NCI-H2029 (cell line): Measurements from ENCODE around the gene CD109.
A peak's percentile ranks its signal among the peaks of the same experiment; 100 is the strongest.

Source experiments
- DNase-seq: peaks from one replicate; lab custom pipeline; 2025; lab: John Stamatoyannopoulos, UW

Gene CD109

DNA sequence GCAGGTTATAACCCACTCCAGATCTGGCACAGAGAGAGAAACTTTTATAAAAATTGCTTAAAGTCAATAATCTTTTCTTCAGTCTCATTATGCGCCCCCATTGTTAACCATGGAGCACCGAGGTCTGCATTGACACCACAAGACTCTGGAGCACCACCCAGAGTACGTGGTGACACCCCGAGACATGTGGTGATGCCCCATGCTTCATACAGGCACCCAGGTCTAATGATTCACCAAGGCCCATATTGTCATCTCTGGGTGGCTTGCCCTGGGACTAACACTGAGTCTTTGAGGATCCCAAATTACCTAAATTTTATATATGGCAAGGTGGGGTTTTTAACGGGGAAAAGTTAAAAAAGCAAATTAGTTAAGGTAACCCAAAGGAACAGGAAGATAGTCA, 31.1 kb downstream of the CD109 start:
- no peak for DNase-seq

DNA sequence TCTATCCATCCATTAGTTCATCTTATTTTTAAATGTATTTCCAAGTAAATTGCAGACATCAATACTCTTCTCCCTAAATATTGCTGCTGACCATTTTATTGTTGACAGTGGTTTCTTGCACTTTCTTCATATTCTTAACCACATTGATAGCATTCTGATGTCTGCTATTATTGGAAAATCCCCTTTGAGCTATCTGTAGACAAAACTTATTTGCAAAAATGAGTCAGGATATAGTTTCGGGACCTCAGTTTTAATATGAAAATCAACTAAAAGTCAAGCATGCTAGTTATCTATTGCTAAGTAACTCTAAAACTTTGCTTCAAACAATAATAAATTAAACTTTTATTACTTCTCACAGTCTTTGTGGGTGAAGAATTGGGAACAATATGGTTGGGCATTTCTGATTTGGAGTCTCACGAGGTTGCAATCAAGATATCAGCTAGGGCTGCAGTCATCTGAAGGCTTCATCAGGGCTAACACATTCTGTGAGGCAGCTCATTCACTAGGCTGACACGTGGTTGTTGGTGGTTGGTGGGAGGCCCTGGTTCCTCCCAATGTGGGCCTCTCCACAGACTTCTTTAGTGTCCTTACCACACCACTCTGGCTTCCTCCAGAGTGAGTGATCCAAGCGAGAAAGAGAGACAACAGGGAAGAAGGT, 32.7 kb downstream of the CD109 start:
- no peak for DNase-seq

DNA sequence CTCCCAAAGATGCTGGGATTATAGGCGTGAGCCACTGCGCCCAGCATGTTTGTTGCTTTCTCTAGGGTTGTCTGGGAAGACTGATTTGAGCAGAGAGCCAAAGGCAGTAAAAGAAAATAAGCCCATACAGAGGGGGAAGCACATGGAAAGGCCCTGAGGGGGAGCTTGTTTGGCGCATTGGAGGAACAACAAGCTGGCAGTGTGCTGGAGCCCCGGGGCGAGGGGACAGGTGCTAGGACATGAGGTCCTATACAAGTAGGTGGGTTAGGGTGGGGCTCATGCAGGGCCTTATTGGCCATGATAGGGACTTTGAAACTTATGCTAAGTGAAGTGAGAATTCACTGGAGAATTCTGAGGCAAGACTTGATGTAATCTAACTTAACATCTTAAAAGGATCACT, 35.3 kb downstream of the CD109 start:
- no peak for DNase-seq

DNA sequence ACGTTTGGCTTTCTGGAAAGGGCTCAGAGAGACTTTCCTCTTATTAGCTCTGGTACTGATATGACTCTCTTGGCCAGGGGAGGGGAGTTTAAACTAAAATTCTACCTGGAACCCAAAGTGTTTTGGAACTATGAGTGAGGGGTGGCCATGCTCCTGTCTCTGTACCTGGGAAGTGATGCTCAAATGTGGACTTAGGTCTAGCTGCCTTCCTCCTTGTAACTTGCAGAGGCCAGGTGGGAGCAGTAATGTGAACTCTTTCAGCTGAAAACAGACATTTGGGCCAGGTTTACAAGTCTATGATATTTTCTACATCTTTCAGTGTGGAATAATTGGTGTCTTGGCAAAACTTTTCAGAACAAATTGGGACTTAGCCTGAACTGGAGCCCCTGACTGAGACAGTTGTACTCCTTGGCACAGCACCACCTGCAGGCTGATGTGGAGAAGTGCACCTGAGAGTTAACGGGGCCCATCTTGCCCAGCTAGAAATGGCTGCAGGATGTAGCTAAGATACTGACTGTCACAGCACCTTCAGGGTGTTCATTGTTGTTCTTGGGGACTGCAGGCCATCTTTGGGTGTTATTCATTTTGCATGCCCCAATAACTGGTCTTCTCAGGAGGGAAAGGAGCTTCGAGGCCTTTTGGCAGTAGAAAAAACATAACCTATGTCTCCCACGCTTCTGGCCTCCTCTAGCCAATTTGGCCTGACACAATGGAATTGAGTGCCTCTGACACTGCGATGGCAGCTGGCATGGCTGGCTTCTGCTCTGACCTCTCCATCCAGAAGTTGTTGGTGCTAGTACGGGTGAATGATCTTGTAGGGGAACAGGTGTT, 37.1 kb downstream of the CD109 start:
- DNase-seq = no peak

DNA sequence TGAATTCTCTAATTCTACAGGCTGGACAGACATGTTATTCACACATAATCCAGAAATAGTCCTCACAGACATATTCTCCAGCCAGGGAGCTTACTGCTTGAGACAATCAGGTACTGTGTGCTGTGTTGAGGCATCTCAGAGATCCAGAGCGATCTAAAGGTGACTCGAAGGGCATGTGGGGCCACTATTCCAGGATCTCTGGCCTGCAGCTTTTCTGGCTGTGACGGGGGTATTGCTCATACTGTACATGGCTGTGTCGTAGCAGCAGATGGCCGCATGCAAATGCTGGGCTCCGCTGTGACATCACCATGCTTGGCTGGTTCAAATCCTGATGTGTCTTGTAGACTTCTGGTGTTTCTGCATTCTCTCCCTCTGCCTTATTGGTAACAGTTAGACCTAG, 37.8 kb downstream of the CD109 start:
- DNase-seq = no peak

DNA sequence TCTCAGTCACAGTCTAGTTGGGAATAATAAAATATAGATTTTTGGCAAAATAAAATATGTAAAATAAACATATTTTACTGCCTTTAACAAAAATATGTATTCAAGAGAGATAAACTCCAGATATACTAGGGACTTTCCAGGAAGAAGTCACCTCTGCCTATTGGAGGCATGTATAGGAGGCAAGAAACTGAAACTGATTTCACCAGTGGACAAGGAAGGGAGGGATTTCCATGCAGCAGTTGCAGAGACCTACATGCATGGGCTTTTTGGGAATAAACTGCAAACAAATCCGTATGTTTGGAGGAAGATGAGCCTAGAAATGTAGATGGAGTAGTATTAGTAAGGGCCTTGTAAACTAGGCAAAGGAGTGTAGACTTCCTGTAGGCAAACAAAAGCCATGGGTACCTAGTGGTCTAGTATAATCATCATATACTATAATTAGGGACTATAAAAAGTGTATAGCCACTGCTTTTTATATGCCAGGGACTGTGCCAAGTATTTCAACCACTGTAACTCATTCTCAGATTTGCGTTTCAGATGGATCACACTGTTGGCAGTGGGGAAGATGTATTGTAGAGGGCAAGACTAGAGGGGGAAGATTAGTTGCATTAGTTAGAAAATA, 38.9 kb downstream of the CD109 start:
- no peak for DNase-seq

DNA sequence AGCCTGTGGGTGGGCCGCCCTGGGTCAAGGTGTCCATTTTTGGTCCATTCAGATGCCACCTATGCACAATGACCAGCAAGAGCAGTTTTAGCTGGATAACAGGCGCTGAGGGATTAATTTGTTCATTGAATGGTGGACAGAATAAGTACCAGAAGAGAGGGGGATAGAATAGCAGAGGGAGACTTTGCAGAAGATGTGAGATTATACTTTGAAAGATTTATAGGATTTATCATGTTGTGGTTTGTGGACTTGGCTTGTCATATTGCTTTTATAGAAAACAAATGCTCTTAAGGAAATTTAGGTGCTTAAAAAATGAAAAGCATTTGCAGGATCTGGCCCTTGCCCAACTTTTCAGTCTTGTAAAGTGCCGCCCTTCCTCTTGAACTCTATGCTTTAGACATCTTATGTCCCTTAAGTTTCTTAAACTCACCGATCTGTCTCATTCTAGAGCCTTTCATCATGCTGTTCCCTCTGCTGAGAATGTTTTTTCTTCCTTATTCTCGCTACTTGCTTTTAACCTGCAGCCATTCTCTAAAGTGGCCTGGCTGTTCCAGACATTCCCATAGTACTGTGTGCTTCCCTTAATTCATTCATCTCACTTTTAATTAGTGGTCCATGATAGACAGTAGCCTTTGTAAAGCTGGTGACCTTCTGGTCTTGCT, 42.5 kb downstream of the CD109 start:
- no peak for DNase-seq

DNA sequence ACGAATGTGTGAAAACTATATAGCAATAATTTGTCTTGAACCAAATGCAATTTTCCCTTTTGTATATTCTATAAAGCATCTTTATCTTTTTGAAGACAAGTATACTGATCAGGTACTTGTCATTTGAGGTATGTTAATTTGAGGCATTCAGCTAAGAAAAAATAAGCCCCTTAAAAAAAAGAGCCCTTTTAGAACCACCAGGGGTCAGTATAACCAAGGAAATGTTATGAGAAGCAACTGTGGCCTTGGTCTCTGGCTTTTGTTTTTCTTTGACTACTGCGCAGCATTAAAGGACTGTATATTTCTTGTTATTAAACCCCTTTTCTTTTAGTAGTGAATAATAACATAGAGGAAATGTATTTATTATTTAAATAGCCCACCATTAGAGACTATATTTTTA, 43.1 kb downstream of the CD109 start:
- DNase-seq = peak; percentile 16

DNA sequence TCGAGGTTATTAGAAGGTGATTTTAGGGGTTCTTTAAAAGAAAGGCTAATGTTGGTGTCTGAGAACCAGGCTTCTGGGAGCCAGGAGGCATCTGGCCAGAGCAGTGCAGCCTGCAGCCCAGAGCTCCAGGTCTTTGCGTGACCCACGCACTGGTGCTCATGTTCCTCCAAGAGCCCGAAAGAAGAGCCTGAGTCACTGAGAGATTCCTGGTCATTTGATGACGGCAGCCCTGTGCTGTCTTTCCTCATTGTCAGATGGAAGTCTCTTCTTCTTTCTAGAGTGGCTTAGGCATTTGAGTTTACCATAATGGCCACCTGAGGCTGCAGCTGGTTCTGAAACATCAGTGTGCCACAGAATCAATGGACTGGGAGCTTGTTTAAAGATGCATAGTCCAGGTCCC, 46.4 kb downstream of the CD109 start:
- DNase-seq = no peak

DNA sequence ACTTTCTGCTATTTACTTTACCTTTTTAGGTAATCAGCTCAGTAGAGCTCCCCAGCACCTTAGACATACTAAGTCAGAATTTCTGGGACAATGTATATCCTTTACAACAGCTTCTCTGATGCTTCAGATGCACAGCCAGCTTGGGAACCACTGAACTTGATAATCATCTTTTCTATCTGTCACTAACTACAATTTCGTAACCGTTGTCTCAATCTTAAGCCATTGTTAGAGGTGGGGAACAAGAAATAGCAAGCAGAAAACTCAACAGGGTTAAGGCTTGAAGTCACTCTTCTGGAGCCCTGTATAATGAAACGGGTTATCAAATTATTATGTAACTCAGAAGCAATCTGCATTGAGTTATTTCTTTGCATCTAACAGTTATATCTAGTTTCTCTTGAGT, 47.1 kb downstream of the CD109 start:
- no peak for DNase-seq

DNA sequence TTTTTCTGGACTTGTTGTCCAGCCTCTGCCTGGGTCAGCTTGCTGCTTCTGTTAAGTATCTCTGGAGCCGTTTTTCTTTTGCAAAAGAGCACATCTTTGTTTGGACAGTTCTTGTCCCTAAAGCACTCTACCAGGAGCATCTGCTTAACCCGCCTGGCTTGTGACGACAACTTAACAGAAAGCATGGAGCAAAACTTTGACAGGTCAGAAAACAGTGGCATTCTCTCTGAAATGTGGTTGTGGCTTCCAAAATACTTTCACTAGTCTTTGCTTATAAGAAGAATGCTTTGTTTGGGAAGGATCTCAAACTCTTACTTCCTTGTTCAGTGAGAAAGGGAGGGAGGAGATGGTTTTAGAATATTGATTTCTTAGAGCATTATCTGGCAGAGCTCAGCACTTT, 47.6 kb downstream of the CD109 start:
- DNase-seq = no peak

DNA sequence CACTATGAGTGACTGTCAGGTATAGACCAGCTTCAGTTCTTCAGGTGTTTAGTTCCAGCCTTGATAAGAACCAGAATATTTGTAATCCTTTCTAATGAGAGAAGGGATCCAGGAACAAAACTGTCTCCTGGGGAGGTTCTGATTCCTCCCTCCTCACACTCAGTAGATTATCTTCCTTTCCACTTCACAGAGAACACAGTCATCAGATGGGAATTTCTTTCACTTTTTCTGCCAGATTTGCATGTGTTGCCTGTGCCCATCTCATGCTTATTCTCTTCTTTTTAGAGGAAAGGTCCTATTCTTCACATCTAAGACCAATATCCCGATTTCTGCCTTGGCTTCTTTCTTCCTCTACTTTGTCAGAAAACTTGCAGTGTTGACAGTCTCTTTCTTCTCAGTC, 50.8 kb downstream of the CD109 start:
- no peak for DNase-seq

DNA sequence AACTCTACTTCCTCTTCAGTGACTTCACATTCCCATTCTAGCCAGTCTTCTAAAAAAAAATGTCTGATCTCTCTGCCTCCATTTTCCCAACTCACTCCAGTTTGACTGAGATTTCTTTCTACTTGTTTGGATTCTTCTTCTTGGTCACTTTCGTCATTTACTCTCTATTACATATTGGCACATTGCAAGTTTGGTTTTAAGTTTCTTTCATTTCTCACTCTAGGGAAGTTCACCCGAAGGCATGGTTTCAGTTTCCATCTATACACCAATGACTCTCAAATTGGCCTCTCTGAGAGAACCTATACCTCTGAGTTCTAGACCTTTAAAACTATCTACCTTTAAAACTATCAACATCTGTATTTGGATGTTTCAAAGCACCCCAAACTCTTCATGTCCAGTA, 51.3 kb downstream of the CD109 start:
- no peak for DNase-seq

DNA sequence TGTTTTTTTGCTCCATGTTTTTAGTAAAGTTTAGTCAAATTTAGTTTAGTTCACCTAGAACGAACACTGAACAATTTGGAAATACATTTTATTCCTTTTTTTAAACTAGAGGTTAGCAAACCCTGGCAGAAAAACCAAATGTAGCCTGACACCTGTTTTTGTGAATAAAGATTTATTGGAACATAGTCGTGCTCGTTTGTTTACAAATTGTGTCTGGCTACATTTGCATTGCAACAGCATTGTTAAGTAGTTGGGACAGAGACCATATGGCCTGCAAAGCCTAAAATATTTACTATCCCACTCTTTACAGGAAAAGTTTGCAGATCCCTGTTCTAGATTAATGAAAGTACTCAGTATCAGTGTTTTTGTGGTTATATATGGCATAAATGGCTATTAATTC, 56.9 kb downstream of the CD109 start:
- DNase-seq = no peak

DNA sequence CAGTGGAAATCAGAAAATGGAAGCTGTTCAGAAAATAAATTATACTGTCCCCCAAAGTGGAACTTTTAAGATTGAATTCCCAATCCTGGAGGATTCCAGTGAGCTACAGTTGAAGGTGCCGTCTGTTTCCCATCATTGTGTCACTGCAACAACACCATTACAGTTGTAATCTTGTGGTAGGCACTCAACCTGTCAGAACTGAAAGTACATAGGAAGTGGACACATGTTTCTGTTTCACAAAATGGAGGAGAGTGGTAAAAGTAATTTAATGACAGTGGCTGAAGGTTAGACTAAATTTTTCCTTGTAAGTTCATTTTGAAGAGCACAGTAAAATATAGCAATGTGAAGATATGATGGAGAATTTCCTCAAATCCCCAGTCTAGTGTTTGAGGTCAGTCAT, 70.0 kb downstream of the CD109 start:
- no peak for DNase-seq

DNA sequence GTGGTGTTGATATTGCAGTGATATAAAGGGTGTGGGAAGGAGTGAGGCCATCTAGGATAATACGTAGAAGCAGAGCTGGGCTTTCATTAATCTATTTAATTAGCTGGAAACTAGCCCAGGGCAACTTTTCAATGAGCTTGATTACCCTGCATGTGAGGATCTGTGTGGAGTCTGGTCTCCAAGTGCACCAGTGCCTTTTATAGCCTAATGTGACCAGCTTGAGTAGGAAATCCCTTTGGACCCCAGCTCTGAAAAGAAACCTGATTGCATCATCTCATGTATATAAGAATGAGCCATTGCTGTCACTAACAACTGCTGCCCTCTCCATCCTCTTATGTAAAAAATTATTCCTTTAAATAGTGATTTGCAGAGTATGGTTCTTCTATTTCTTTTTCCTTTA, 72.6 kb downstream of the CD109 start:
- no peak for DNase-seq

DNA sequence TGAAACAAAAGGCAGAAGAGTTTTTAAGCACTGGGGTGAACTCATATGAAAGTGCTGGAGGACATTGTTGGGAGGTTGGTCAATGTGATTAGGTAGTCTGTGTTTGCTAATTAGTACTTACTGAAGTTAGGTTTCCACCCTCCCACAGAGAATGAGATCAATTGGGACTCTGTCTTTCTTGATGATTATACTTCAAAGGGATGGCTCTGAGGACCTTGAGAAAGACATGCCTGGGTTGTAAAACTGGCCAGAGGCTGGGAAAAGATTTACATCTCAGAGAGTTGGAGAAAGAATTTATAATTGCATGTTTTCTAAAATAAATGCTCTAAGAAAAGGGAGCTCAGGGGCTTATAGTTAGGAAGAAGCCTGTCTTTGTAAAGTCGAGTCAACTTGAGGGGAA, 74.0 kb downstream of the CD109 start:
- no peak for DNase-seq

DNA sequence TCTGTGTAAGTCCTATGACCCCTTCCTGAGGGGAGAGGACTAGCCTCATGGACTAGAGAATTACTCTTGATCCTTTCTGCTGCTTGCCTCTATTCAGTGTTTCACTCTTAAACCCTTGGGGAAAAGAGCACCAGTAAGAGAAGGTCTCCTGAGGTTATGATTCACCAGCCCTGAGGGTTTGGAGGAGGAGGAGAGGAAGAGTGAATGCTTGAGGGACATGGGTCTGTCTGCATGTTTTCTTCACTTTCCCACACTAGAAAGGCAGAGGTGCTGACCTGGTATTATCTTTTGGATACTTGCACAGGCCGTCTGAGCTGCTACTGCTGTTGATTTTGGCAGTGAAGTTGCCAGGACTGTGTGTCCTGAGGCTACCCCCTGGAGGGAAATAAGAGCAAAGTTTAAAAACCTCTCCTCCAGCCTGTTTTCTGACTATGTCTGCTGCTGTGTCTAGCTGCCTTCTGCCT, 78.3 kb downstream of the CD109 start:
- no peak for DNase-seq

DNA sequence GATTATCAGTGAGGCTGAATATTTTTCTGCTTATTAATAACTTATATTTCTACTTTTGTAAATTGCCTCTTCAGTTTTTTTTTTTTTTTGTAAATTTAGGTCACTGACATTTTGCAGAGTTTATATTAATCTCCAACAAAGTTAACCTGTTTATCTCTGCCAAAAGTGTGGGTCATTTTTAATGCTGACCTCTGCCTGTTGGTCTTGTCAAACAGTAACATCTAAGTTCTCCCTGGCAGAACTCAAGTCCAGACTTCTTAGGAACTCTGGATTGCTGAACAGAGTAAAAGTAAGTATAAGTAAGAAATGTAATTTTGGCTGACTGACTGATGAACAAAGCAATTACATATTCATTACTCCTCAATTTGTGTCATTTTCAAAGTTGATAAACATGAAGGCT, 83.9 kb downstream of the CD109 start:
- DNase-seq = no peak

DNA sequence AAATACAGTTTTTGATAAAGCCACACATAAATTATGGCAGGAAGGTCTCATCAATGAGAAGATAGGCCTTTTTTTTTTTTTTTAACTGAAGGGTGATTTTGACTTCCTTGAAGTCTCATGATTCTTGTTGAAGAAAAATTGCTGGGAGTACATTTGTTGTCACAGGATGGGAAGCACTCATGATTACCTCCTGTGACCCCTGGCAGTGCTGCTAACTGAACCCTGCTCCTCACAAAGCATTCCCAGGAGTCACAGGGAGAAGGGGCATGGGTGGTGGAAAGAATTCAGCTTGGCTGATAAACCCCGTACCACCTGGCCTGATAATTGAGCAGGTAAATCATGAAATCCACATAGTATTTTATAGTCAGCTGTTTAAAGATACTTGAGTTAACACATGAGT, 86.9 kb downstream of the CD109 start:
- DNase-seq = no peak

DNA sequence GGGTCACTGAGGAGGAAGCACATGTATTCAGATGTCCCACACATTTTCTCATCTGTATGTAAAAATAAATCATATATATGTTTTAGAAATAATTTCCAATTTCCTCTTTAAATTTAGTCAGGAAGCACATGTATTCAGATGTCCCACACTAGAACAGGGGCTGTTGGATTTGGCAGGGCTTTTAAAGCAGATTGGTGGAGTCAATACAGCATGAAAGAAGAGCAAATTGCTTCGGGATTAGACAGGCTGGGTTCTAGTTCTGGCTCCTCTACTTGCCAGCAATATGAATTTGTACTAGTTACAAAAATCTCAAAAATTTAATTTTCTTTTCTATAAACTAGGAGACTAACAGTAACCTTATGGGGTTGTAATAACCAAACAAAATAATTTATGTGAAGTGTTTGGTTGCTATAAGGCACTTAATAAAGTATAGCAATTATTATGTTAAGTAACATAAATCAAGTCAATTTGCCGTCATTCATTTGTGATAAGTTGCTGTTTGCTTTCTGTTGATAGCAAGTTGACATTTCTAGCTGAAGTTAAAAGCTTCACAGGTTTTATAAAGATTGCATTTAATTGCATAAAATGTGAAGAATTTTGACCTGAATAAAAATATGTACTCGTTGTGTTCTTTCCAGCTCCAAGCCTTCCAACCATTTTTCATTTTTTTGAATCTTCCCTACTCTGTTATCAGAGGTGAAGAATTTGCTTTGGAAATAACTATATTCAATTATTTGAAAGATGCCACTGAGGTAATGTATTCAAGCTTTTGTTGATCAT, 88.9 kb downstream of the CD109 start:
- no peak for DNase-seq

DNA sequence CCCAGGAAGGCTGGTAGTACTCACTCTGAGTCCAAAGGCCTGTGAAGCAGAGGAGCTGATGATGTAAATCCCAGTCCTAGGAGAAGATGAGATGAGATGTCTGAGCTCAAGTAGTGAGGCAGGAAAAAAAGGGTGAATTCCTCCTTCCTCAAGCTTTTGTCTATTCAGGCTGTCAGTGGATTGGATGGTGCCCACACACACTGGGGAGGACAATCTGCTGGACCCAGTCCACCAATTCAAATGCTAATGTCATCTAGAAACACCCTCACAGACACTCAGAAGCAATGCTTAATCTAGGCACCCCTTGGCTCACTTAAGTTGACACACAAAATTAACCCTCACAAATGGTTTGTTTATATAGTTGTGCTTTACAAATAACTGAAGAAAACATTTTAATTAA, 94.6 kb downstream of the CD109 start:
- DNase-seq = no peak
